HG03378 (cell line): ENCODE results near the gene AP1M1.

Source experiments
- ATAC-seq: cut with Tn5 transposase; IDR thresholded peaks from one replicate; pipeline ENCODE4 v1.9.1; 2021; ENCODE audit warnings: mild to moderate bottlenecking, moderate library complexity; ENCODE audit not compliant: unreplicated experiment

The AP1M1 gene

DNA sequence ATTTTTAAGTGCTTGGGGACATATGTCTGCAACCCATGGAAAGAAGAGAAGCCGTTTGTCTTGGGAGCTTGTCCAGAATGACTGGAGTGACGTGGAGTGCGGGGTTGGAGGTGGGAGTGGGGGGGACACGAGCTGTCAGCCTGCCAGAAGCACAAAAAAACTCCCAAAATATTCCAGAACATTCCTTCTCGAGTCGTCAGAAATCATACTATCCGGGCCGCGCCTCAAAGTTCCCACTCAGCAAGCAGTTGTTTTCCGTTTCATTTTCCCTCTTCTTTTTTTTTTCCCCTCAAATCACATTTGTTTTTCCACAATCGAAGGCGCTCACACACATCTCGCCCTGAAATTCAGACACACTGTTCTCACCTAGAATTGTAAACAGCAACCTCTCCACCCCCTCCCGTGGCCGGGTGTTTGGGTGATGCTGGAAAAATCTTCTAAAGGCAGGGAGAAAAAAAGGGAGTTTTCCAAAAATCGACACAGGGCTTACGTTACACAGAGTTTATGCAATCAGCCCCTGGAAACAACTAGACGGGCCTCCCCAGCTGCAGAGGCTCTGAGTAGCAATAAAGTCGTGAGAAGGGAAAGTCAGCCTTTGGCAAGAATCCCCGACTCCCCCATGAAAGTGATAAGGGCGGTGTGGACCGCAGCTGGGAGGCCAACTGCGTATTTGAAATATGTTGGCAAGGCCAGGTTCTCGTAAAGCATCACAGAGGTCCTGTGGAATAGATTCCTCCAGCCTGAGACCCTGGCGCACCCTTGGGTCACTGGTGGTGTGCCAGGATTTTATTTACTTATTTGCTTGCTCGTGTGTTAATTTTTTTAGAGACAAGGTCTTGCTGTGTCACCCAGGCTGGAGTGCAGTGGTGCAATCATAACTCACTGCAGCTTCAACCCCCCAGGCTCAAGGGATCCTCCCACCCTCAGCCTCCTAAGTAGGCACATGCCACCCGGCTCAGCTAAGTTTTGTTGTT lies 95.7 kb downstream of the AP1M1 start:
- ATAC-seq = no peak

DNA sequence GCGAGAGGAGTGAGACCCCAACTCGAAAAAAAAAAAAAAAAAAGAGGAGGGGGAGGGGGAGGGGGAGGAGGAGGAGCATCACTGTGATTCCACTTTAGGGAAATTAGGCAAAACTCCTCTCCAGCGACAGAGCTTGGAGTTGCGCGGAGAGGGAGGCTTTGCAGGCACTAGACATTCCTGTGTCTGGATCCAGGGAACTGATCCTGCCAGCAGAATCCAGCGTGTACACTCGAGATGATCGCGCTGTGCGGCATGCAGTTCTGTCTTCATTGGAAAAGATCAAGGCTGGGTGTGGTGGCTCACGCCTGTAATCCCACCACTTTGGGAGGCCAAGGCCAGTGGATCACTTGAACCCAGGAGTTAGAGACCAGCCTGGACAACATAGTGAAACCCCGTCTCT lies 97.3 kb downstream of the AP1M1 start:
- ATAC-seq = no peak
